WTC11 (cell line): ENCODE measurements around the gene B3GNT4. TPM values are rescaled to one million over a fixed set of nuclear protein-coding genes. Genes with fewer than 3 reads are reported as not detected.

Experiments used
- ATAC-seq: fragments of 200-7000 bp; cut with Tn5 transposase; 2 replicates; pipeline ENCODE4 v1.10.0; 2021; ENCODE audit warnings: mild to moderate bottlenecking, moderate library complexity
- CTCF ChIA-PET: fragments of 300-600 bp; sonication (Branson Sonifier 250); formaldehyde crosslinking; loops from one replicate; lab custom pipeline; 2021; ENCODE audit warnings: antibody characterized with exemption; lab: Charles Lee
- POLR2A ChIA-PET: fragments of 350-600 bp; sonication (Branson Sonifier 250); formaldehyde crosslinking; loops from one replicate; lab custom pipeline; 2021; ENCODE audit warnings: antibody characterized with exemption; lab: Charles Lee
- DNase-seq: peaks from one replicate; pipeline ENCODE4 v3.0.0; 2021; ENCODE audit warnings: low spot score
- H3K27ac Mint-ChIP-seq: 2 replicates; pipeline ENCODE4 v1.8.0; 2021; ENCODE audit warnings: mixed read lengths
- H3K27me3 Mint-ChIP-seq: 2 replicates; pipeline ENCODE4 v1.8.0; 2021; ENCODE audit warnings: low read depth, mild to moderate bottlenecking, moderate library complexity, mixed read lengths
- H3K36me3 Mint-ChIP-seq: 2 replicates; pipeline ENCODE4 v1.8.0; 2021; ENCODE audit warnings: mixed read lengths
- H3K4me1 Mint-ChIP-seq: 2 replicates; pipeline ENCODE4 v1.8.0; 2022; ENCODE audit warnings: mixed read lengths
- H3K4me3 Mint-ChIP-seq: 2 replicates; pipeline ENCODE4 v1.8.0; 2021; ENCODE audit warnings: mild to moderate bottlenecking, moderate library complexity, mixed read lengths
- H3K9me3 Mint-ChIP-seq: 2 replicates; pipeline ENCODE4 v1.8.0; 2021; ENCODE audit warnings: mixed read lengths
- ATF6 ChIP-seq: sonication (generic); formaldehyde crosslinking; IDR thresholded peaks from 2 replicates; pipeline ENCODE4 v1.8.1; 2023; ENCODE audit warnings: mild to moderate bottlenecking, missing genetic modification reagents
- E2F1 ChIP-seq: sonication (generic); formaldehyde crosslinking; IDR thresholded peaks from 2 replicates; pipeline ENCODE4 v1.8.0; 2022; ENCODE audit warnings: mild to moderate bottlenecking, missing genetic modification reagents
- FOXP1 ChIP-seq: sonication (generic); formaldehyde crosslinking; IDR thresholded peaks from 2 replicates; pipeline ENCODE4 v1.8.0; 2022; ENCODE audit warnings: missing genetic modification reagents, mild to moderate bottlenecking, moderate library complexity, borderline replicate concordance
- GRHL2 ChIP-seq: fragments of 250-450 bp; sonication (Bioruptor Pico); IDR thresholded peaks from 2 replicates; pipeline ENCODE4 v1.8.0; 2022; ENCODE audit warnings: mild to moderate bottlenecking, moderate library complexity; ENCODE audit not compliant: insufficient replicate concordance, severe bottlenecking
- NR1H2 ChIP-seq: sonication (generic); formaldehyde crosslinking; IDR thresholded peaks from 2 replicates; pipeline ENCODE4 v1.9.0; 2021; ENCODE audit warnings: mild to moderate bottlenecking, moderate library complexity, missing genetic modification reagents
- NR2C2 ChIP-seq: sonication (generic); formaldehyde crosslinking; IDR thresholded peaks from 2 replicates; pipeline ENCODE4 v1.8.0; 2022; ENCODE audit warnings: mild to moderate bottlenecking, missing genetic modification reagents
- NR3C1 ChIP-seq: sonication (generic); formaldehyde crosslinking; conservative IDR thresholded peaks from 2 replicates; pipeline ENCODE4 v1.8.1; 2023; ENCODE audit warnings: low read depth, mild to moderate bottlenecking, missing genetic modification reagents
- SOX15 ChIP-seq: fragments of 250-450 bp; sonication (Bioruptor Pico); IDR thresholded peaks from 2 replicates; pipeline ENCODE4 v1.9.0; 2021; ENCODE audit warnings: mild to moderate bottlenecking
- SP1 ChIP-seq: sonication (generic); formaldehyde crosslinking; conservative IDR thresholded peaks from 2 replicates; pipeline ENCODE4 v1.8.1; 2022; ENCODE audit warnings: missing genetic modification reagents
- STAT6 ChIP-seq: sonication (generic); formaldehyde crosslinking; conservative IDR thresholded peaks from 2 replicates; pipeline ENCODE4 v1.8.1; 2023; ENCODE audit warnings: mild to moderate bottlenecking, low read depth, missing genetic modification reagents, moderate library complexity
- TP53 ChIP-seq: sonication (generic); formaldehyde crosslinking; IDR thresholded peaks from 2 replicates; pipeline ENCODE4 v1.8.1; 2023; ENCODE audit warnings: mild to moderate bottlenecking, missing genetic modification reagents
- USF1 ChIP-seq: sonication (generic); formaldehyde crosslinking; IDR thresholded peaks from 2 replicates; pipeline ENCODE4 v1.8.0; 2022; ENCODE audit warnings: mild to moderate bottlenecking, missing genetic modification reagents
- ZNF423 ChIP-seq: fragments of 250-450 bp; sonication (Bioruptor Pico); IDR thresholded peaks from 2 replicates; pipeline ENCODE4 v2.1.2; 2022; ENCODE audit warnings: mild to moderate bottlenecking, moderate library complexity
- total RNA-seq: library from RNA; stranded (reverse); gene quantifications from 3 replicates; pipeline ENCODE4 v1.2.3, GENCODE V29; 2021
- TF ChIP-seq, protein P1 (sequence below): fragments of 250-450 bp; sonication (Bioruptor Pico); IDR thresholded peaks from 2 replicates; pipeline ENCODE4 v1.9.0; 2021; ENCODE audit warnings: mild to moderate bottlenecking
- TF ChIP-seq, protein P2 (sequence below): fragments of 200-600 bp; IDR thresholded peaks from 2 replicates; pipeline ENCODE4 v1.8.0; 2022; ENCODE audit warnings: antibody characterized with exemption

The B3GNT4 gene
- total RNA-seq, 1 experiment from 2014 or later: 2.0 TPM

- TF ChIP-seq, protein P1, sequence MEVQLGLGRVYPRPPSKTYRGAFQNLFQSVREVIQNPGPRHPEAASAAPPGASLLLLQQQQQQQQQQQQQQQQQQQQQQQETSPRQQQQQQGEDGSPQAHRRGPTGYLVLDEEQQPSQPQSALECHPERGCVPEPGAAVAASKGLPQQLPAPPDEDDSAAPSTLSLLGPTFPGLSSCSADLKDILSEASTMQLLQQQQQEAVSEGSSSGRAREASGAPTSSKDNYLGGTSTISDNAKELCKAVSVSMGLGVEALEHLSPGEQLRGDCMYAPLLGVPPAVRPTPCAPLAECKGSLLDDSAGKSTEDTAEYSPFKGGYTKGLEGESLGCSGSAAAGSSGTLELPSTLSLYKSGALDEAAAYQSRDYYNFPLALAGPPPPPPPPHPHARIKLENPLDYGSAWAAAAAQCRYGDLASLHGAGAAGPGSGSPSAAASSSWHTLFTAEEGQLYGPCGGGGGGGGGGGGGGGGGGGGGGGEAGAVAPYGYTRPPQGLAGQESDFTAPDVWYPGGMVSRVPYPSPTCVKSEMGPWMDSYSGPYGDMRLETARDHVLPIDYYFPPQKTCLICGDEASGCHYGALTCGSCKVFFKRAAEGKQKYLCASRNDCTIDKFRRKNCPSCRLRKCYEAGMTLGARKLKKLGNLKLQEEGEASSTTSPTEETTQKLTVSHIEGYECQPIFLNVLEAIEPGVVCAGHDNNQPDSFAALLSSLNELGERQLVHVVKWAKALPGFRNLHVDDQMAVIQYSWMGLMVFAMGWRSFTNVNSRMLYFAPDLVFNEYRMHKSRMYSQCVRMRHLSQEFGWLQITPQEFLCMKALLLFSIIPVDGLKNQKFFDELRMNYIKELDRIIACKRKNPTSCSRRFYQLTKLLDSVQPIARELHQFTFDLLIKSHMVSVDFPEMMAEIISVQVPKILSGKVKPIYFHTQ (CRISPR knock-in tag): no peak
- TF ChIP-seq USF1: no peak
- no peak for TF ChIP-seq SOX15 (CRISPR knock-in tag)
- TF ChIP-seq, all 79 proteins: peak for 0
Measured at GRCh38 chr12:122171399-122171798, 32.1 kb upstream of the B3GNT4 start (continued).

DNA sequence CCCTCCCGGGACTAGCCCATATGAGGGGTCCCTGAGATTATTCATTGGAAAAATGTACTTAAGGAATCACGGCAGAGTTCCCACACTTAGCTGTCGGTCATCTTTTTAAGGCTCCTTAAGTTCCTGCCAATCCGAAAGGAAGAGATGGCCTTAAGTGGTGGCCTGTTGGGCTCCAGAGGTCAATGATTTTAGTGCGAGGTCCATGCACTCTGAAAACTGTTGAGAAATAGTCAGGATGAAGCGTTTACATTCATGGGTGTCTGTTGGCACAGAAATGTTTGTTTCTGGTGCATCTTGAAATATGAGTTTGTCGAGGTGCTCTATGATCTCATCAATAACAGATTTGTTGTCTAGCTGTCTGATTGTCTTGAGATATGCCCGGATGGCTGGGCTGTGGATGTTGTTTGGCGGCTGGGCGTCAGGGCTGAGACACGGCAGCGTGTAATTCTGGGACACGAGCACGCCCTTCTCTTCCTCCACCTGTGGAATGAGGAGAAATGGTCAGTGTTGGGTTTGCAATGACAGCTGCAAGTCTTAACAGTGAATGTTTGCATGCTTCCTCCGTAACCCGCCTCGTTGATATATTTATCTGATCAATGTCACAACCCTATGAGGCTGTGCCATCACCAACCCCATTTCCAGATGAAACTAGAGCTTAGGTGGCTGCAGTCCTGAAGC, 31.1 kb upstream of the B3GNT4 start:
- no peak overlapping the region for H3K4me3 Mint-ChIP-seq
- ChIA-PET CTCF (interaction anchor here (1.3 kb wide), 1 partner anchor 18 kb away, joined by 3 read pairs; no protein-coding TSS in a partner anchor), POLR2A (no interaction called here)
- ATAC-seq (no peak), DNase-seq (no peak)
- no peaks in the 10 kb centered on the region for H3K27me3 Mint-ChIP-seq
- no peaks in the 10 kb centered on the region for H3K9me3 Mint-ChIP-seq
- TF ChIP-seq SP1 (CRISPR knock-in tag) (no peak), ZNF423 (CRISPR knock-in tag) (no peak), NR2C2 (CRISPR knock-in tag) (no peak), FOXP1 (CRISPR knock-in tag) (no peak), GRHL2 (no peak), STAT6 (no peak), NR1H2 (CRISPR knock-in tag) (no peak), ATF6 (no peak), E2F1 (no peak), TP53 (no peak), NR3C1 (no peak), USF1 (no peak)
- TF ChIP-seq, protein P2, sequence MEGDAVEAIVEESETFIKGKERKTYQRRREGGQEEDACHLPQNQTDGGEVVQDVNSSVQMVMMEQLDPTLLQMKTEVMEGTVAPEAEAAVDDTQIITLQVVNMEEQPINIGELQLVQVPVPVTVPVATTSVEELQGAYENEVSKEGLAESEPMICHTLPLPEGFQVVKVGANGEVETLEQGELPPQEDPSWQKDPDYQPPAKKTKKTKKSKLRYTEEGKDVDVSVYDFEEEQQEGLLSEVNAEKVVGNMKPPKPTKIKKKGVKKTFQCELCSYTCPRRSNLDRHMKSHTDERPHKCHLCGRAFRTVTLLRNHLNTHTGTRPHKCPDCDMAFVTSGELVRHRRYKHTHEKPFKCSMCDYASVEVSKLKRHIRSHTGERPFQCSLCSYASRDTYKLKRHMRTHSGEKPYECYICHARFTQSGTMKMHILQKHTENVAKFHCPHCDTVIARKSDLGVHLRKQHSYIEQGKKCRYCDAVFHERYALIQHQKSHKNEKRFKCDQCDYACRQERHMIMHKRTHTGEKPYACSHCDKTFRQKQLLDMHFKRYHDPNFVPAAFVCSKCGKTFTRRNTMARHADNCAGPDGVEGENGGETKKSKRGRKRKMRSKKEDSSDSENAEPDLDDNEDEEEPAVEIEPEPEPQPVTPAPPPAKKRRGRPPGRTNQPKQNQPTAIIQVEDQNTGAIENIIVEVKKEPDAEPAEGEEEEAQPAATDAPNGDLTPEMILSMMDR: no peak
- no peaks in the 10 kb centered on the region for H3K4me1 Mint-ChIP-seq
- H3K27ac Mint-ChIP-seq: no peak overlapping the region
- no peaks in the 10 kb centered on the region for H3K36me3 Mint-ChIP-seq
